ENCODE measurements around the gene ABHD16A.
A peak's percentile ranks its signal among the peaks of the same experiment; 100 is the strongest.

Gene ABHD16A

GRCh38 chr6:31734821-31735406, 31.8 kb upstream of the ABHD16A start:
- 0% methylated on average over 14 of the region's 18 CpGs for WGBS
- H3K9me3 ChIP-seq (ENCODE audit: control insufficient read depth, low read length), result no peaks in the 10 kb centered on the region

GRCh38 chr6:31734247-31734820, 31.2 kb upstream of the ABHD16A start:
- H4K91ac ChIP-seq (ENCODE audit: low read length), result no peak overlapping the region
- peaks cover 31 to 41% of the 10 kb centered on the region in 2 experiments for H3K36me3 ChIP-seq (ENCODE audit: control insufficient read depth in 1 of 2, insufficient read depth in 2 of 2, low read depth in 1 of 2, low read length in 2 of 2)
- H2AK5ac ChIP-seq (ENCODE audit: low read length, severe bottlenecking), result peak overlapping the region; percentile 51
- H3K23ac ChIP-seq (ENCODE audit: low read length in 2 of 2), result peak overlapping the region in 1 of 2 experiments; percentile 9
- H3K27ac ChIP-seq (ENCODE audit: low read length, poor library complexity, severe bottlenecking), result peak overlapping the region; percentile 97
- H3K9ac ChIP-seq (ENCODE audit: low read length), result peak overlapping the region; percentile 100
- WGBS, result 0% methylated on average over 2 of the region's 2 CpGs
- DNase-seq, result no peak
- H2BK12ac ChIP-seq (ENCODE audit: low read length in 2 of 2), result no peak overlapping the region
- H2BK5ac ChIP-seq (ENCODE audit: low read depth, low read length, poor library complexity, severe bottlenecking), result peak overlapping the region; percentile 3
- no peak overlapping the region for H3K14ac ChIP-seq (ENCODE audit: low read length in 2 of 2)
- H2BK15ac ChIP-seq (ENCODE audit: low read depth, poor library complexity, severe bottlenecking), result no peak overlapping the region
- H2BK120ac ChIP-seq (ENCODE audit: low read depth, low read length), result no peak overlapping the region
- H3K18ac ChIP-seq (ENCODE audit: low read depth in 1 of 2, low read length in 2 of 2), result peak overlapping the region; percentile 58 to 85
- no peak overlapping the region for H4K8ac ChIP-seq (ENCODE audit: low read length)
- no peak overlapping the region for H2AFZ ChIP-seq (ENCODE audit: low read depth, low read length)
- H3K9me3 ChIP-seq (ENCODE audit: control insufficient read depth, low read length), result no peaks in the 10 kb centered on the region
- H3K4me2 ChIP-seq (ENCODE audit: low read length, poor library complexity, severe bottlenecking), result peak overlapping the region; percentile 72
- peaks cover 34% of the 10 kb centered on the region for H3K4me1 ChIP-seq (ENCODE audit: control insufficient read depth, insufficient read depth, low read depth, low read length)
- no peaks in the 10 kb centered on the region for H3K27me3 ChIP-seq (ENCODE audit: control insufficient read depth in 1 of 2, insufficient read depth in 1 of 2, low read length in 2 of 2)
- peaks cover 2% of the 10 kb centered on the region for H3K79me1 ChIP-seq (replicated peaks; ENCODE audit: low read length, poor library complexity, severe bottlenecking)
- peak overlapping the region; percentile 13 to 46 for H3K4ac ChIP-seq (ENCODE audit: low read depth in 1 of 2, low read length in 2 of 2)
- H3K4me3 ChIP-seq (ENCODE audit: insufficient read depth in 1 of 2, low read depth in 1 of 2, low read length in 2 of 2), result peak overlapping the region; percentile 67 to 100

More at GRCh38 chr6:31734821-31735406, 31.8 kb upstream of the ABHD16A start:
- Histone ChIP-seq H3K9ac (ENCODE audit: low read length) (peak overlapping the region; percentile 100), H3K4me2 (ENCODE audit: low read length, poor library complexity, severe bottlenecking) (peak overlapping the region; percentile 72), H4K91ac (ENCODE audit: low read length) (peak overlapping the region; percentile 84), H3K14ac (ENCODE audit: low read length in 2 of 2) (no peak overlapping the region), H3K79me1 (replicated peaks; ENCODE audit: low read length, poor library complexity, severe bottlenecking) (peaks cover 2% of the 10 kb centered on the region), H3K23ac (ENCODE audit: low read length in 2 of 2) (no peak overlapping the region), H3K27ac (ENCODE audit: low read length, poor library complexity, severe bottlenecking) (peak overlapping the region; percentile 97), H3K36me3 (ENCODE audit: control insufficient read depth in 1 of 2, insufficient read depth in 2 of 2, low read depth in 1 of 2, low read length in 2 of 2) (peaks cover 31 to 41% of the 10 kb centered on the region in 2 experiments), H3K27me3 (ENCODE audit: control insufficient read depth in 1 of 2, insufficient read depth in 1 of 2, low read length in 2 of 2) (no peaks in the 10 kb centered on the region), H4K8ac (ENCODE audit: low read length) (peak overlapping the region; percentile 80), H3K4me1 (ENCODE audit: control insufficient read depth, insufficient read depth, low read depth, low read length) (peaks cover 36% of the 10 kb centered on the region), H2BK120ac (ENCODE audit: low read depth, low read length) (peak overlapping the region; percentile 67), H2BK15ac (ENCODE audit: low read depth, poor library complexity, severe bottlenecking) (no peak overlapping the region), H3K4me3 (ENCODE audit: insufficient read depth in 1 of 2, low read depth in 1 of 2, low read length in 2 of 2) (peak overlapping the region; percentile 67 to 100), H2BK5ac (ENCODE audit: low read depth, low read length, poor library complexity, severe bottlenecking) (peak overlapping the region; percentile 58), H2AFZ (ENCODE audit: low read depth, low read length) (no peak overlapping the region), H3K18ac (ENCODE audit: low read depth in 1 of 2, low read length in 2 of 2) (peak overlapping the region; percentile 37 to 85), H2AK5ac (ENCODE audit: low read length, severe bottlenecking) (no peak overlapping the region), H3K4ac (ENCODE audit: low read depth in 1 of 2, low read length in 2 of 2) (peak overlapping the region; percentile 39 to 57), H2BK12ac (ENCODE audit: low read length in 2 of 2) (peak overlapping the region in 1 of 2 experiments; percentile 57)
- peak; percentile 81 for DNase-seq

- H3K36me3 ChIP-seq (ENCODE audit: control insufficient read depth in 1 of 2, insufficient read depth in 2 of 2, low read depth in 1 of 2, low read length in 2 of 2), result peaks cover 32 to 41% of the 10 kb centered on the region in 2 experiments
- H3K4me1 ChIP-seq (ENCODE audit: control insufficient read depth, insufficient read depth, low read depth, low read length), result peaks cover 31% of the 10 kb centered on the region
- H2AFZ ChIP-seq (ENCODE audit: low read depth, low read length), result no peak overlapping the region
- no peak overlapping the region for H3K23ac ChIP-seq (ENCODE audit: low read length in 2 of 2)
- H2BK12ac ChIP-seq (ENCODE audit: low read length in 2 of 2), result peak overlapping the region in 1 of 2 experiments; percentile 6
- peak overlapping the region; percentile 3 for H2BK5ac ChIP-seq (ENCODE audit: low read depth, low read length, poor library complexity, severe bottlenecking)
- DNase-seq, result no peak
- H3K4ac ChIP-seq (ENCODE audit: low read depth in 1 of 2, low read length in 2 of 2), result peak overlapping the region in 1 of 2 experiments; percentile 21
- H3K9ac ChIP-seq (ENCODE audit: low read length), result peak overlapping the region; percentile 100
- no peak overlapping the region for H3K14ac ChIP-seq (ENCODE audit: low read length in 2 of 2)
- 75% methylated on average over 4 of the region's 4 CpGs for WGBS
- H4K91ac ChIP-seq (ENCODE audit: low read length), result no peak overlapping the region
- H3K79me1 ChIP-seq (replicated peaks; ENCODE audit: low read length, poor library complexity, severe bottlenecking), result peaks cover 5% of the 10 kb centered on the region
- H3K4me2 ChIP-seq (ENCODE audit: low read length, poor library complexity, severe bottlenecking), result peak overlapping the region; percentile 72
- no peak overlapping the region for H2BK15ac ChIP-seq (ENCODE audit: low read depth, poor library complexity, severe bottlenecking)
- H3K27me3 ChIP-seq (ENCODE audit: control insufficient read depth in 1 of 2, insufficient read depth in 1 of 2, low read length in 2 of 2), result no peaks in the 10 kb centered on the region
- H3K4me3 ChIP-seq (ENCODE audit: insufficient read depth in 1 of 2, low read depth in 1 of 2, low read length in 2 of 2), result peak overlapping the region in 1 of 2 experiments; percentile 100
- peak overlapping the region in 1 of 2 experiments; percentile 4 for H3K18ac ChIP-seq (ENCODE audit: low read depth in 1 of 2, low read length in 2 of 2)
- peak overlapping the region; percentile 97 for H3K27ac ChIP-seq (ENCODE audit: low read length, poor library complexity, severe bottlenecking)
- no peaks in the 10 kb centered on the region for H3K9me3 ChIP-seq (ENCODE audit: control insufficient read depth, low read length)
- H4K8ac ChIP-seq (ENCODE audit: low read length), result no peak overlapping the region
- no peak overlapping the region for H2BK120ac ChIP-seq (ENCODE audit: low read depth, low read length)
- peak overlapping the region; percentile 51 for H2AK5ac ChIP-seq (ENCODE audit: low read length, severe bottlenecking)
These were observed 30.6 kb upstream of the ABHD16A start for GRCh38 chr6:31733734-31734133.

GRCh38 chr6:31732029-31732428, 28.9 kb upstream of the ABHD16A start:
- H3K79me1 ChIP-seq (replicated peaks; ENCODE audit: low read length, poor library complexity, severe bottlenecking), result peaks cover 21% of the 10 kb centered on the region
- H2BK120ac ChIP-seq (ENCODE audit: low read depth, low read length), result no peak overlapping the region
- H2AFZ ChIP-seq (ENCODE audit: low read depth, low read length), result no peak overlapping the region
- H2AK5ac ChIP-seq (ENCODE audit: low read length, severe bottlenecking), result no peak overlapping the region
- peak overlapping the region in 1 of 2 experiments; percentile 54 for H3K23ac ChIP-seq (ENCODE audit: low read length in 2 of 2)
- H3K27me3 ChIP-seq (ENCODE audit: control insufficient read depth in 1 of 2, insufficient read depth in 1 of 2, low read length in 2 of 2), result no peaks in the 10 kb centered on the region
- peak overlapping the region; percentile 12 for H3K9ac ChIP-seq (ENCODE audit: low read length)
- no peak overlapping the region for H4K8ac ChIP-seq (ENCODE audit: low read length)
- 98% methylated on average over 3 of the region's 3 CpGs for WGBS
- H3K18ac ChIP-seq (ENCODE audit: low read depth in 1 of 2, low read length in 2 of 2), result no peak overlapping the region
- H3K36me3 ChIP-seq (ENCODE audit: control insufficient read depth in 1 of 2, insufficient read depth in 2 of 2, low read depth in 1 of 2, low read length in 2 of 2), result peaks cover 48 to 52% of the 10 kb centered on the region in 2 experiments
- H3K9me3 ChIP-seq (ENCODE audit: control insufficient read depth, low read length), result no peaks in the 10 kb centered on the region
- H3K14ac ChIP-seq (ENCODE audit: low read length in 2 of 2), result no peak overlapping the region
- no peak overlapping the region for H2BK15ac ChIP-seq (ENCODE audit: low read depth, poor library complexity, severe bottlenecking)
- H2BK12ac ChIP-seq (ENCODE audit: low read length in 2 of 2), result no peak overlapping the region
- H4K91ac ChIP-seq (ENCODE audit: low read length), result no peak overlapping the region
- no peak for DNase-seq
- H3K27ac ChIP-seq (ENCODE audit: low read length, poor library complexity, severe bottlenecking), result no peak overlapping the region
- no peak overlapping the region for H3K4me2 ChIP-seq (ENCODE audit: low read length, poor library complexity, severe bottlenecking)
- no peak overlapping the region for H3K4ac ChIP-seq (ENCODE audit: low read depth in 1 of 2, low read length in 2 of 2)
- no peak overlapping the region for H2BK5ac ChIP-seq (ENCODE audit: low read depth, low read length, poor library complexity, severe bottlenecking)
- peak overlapping the region in 1 of 2 experiments; percentile 14 for H3K4me3 ChIP-seq (ENCODE audit: insufficient read depth in 1 of 2, low read depth in 1 of 2, low read length in 2 of 2)
- H3K4me1 ChIP-seq (ENCODE audit: control insufficient read depth, insufficient read depth, low read depth, low read length), result peaks cover 25% of the 10 kb centered on the region

Data from mesenchymal stem cell (in vitro differentiated cells and primary cell).